Transverse colon (tissue), 3 donors: ENCODE data around the gene CYP2B6.

Experiments used
- EP300 ChIP-seq: sonication (generic); formaldehyde crosslinking; IDR thresholded peaks from one replicate; pipeline ENCODE4 v1.6.1; 2017; ENCODE audit warnings: antibody characterized with exemption, low read depth
- POLR2A ChIP-seq: fragments of 450-650 bp; IDR thresholded peaks from one replicate; pipeline ENCODE4 v1.6.1; 2016; ENCODE audit warnings: antibody characterized with exemption, mild to moderate bottlenecking, moderate library complexity
- TF ChIP-seq, protein P1 (sequence below), 5 experiments: fragments of 200-600 bp in 3 of 5; fragments of 450-650 bp in 2 of 5; sonication (generic) in 3 of 5; IDR thresholded peaks; 1 replicate in 2 of 5; 2 replicates in 3 of 5; pipeline ENCODE4 v1.5.1; 2016 to 2017; ENCODE audit warnings: antibody characterized with exemption in 5 of 5, inconsistent platforms in 3 of 5, mild to moderate bottlenecking in 2 of 5, moderate library complexity in 1 of 5

DNA sequence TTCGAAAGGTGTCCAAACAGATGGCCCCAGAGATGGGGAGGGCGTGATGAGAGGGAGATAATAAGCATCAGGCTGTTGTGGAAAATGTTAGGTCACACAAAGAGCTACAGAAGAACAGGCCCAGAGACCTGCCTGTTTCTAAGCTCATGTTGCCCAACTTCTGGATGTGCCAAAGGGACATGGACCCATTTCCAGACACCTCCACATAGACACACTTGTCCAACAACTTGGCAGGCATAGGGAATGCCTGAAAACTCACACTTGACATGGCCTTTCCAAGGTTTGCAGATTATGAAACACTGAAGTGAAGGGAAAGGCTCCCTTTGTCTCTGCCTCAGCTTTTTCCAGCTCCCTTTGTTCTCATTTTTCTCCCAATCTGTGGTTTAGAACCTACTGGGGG lies 43.5 kb upstream of the CYP2B6 start:
- no peak for TF ChIP-seq POLR2A
- TF ChIP-seq EP300 = no peak
- TF ChIP-seq, protein P1, sequence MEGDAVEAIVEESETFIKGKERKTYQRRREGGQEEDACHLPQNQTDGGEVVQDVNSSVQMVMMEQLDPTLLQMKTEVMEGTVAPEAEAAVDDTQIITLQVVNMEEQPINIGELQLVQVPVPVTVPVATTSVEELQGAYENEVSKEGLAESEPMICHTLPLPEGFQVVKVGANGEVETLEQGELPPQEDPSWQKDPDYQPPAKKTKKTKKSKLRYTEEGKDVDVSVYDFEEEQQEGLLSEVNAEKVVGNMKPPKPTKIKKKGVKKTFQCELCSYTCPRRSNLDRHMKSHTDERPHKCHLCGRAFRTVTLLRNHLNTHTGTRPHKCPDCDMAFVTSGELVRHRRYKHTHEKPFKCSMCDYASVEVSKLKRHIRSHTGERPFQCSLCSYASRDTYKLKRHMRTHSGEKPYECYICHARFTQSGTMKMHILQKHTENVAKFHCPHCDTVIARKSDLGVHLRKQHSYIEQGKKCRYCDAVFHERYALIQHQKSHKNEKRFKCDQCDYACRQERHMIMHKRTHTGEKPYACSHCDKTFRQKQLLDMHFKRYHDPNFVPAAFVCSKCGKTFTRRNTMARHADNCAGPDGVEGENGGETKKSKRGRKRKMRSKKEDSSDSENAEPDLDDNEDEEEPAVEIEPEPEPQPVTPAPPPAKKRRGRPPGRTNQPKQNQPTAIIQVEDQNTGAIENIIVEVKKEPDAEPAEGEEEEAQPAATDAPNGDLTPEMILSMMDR (IDR thresholded peaks at IDR 0.05) = no peak
